Ectodermal cell (in vitro differentiated cells): ENCODE measurements around the gene ETV6.
A peak's percentile ranks its signal among the peaks of the same experiment; 100 is the strongest.

Experiments used
- H3K27ac ChIP-seq: 2 replicates; pipeline ENCODE4 v1.7.0; 2013; ENCODE audit warnings: mild to moderate bottlenecking, low read depth, low read length; ENCODE audit not compliant: insufficient read depth, poor library complexity, severe bottlenecking
- H3K27me3 ChIP-seq: 2 replicates; pipeline ENCODE4 v1.7.0; 2013; ENCODE audit warnings: mild to moderate bottlenecking, low read length; ENCODE audit not compliant: insufficient read depth, control insufficient read depth, poor library complexity, severe bottlenecking
- H3K36me3 ChIP-seq: one replicate; pipeline ENCODE4 v1.7.0; 2013; ENCODE audit warnings: low read length; ENCODE audit not compliant: control insufficient read depth, insufficient read depth
- H3K4me1 ChIP-seq: one replicate; pipeline ENCODE4 v1.7.0; 2013; ENCODE audit warnings: low read length; ENCODE audit not compliant: control insufficient read depth, insufficient read depth
- H3K4me3 ChIP-seq: 2 replicates; pipeline ENCODE4 v1.7.0; 2013; ENCODE audit warnings: low read depth, low read length, control low read depth; ENCODE audit not compliant: insufficient read depth
- H3K9me3 ChIP-seq: 2 replicates; pipeline ENCODE4 v1.7.0; 2013; ENCODE audit warnings: mild to moderate bottlenecking, low read length, moderate library complexity; ENCODE audit not compliant: control insufficient read depth
- WGBS, 2 experiments: methylation state at CpG; one replicate each; pipeline ENCODE4 v1.1.7; 2013; ENCODE audit warnings: missing lambda C conversion rate in 2 of 2; 5-methylcytosine and 5-hydroxymethylcytosine counted together

ETV6 gene

GRCh38 chr12:11805680-11806079 is 156.2 kb downstream of the ETV6 start:
- Histone ChIP-seq H3K4me3 (no peak overlapping the region), H3K4me1 (no peaks in the 10 kb centered on the region), H3K9me3 (no peaks in the 10 kb centered on the region), H3K27me3 (no peaks in the 10 kb centered on the region), H3K36me3 (no peaks in the 10 kb centered on the region), H3K27ac (no peak overlapping the region)
- WGBS, 2 experiments = 93 to 98% methylated on average over 3 of the region's 3 CpGs

- H3K4me1 ChIP-seq = peaks cover 15% of the 10 kb centered on the region
- no peak overlapping the region for H3K4me3 ChIP-seq
These were observed 158.0 kb downstream of the ETV6 start for GRCh38 chr12:11807458-11807857.

GRCh38 chr12:11808931-11809330 is 159.5 kb downstream of the ETV6 start:
- WGBS, 2 experiments = 96 to 97% methylated on average over 8 of the region's 8 CpGs
- Histone ChIP-seq H3K4me1 (peaks cover 19% of the 10 kb centered on the region), H3K9me3 (no peaks in the 10 kb centered on the region), H3K27me3 (no peaks in the 10 kb centered on the region), H3K27ac (no peak overlapping the region), H3K4me3 (no peak overlapping the region), H3K36me3 (no peaks in the 10 kb centered on the region)

More at GRCh38 chr12:11807458-11807857, 158.0 kb downstream of the ETV6 start:
- H3K27ac ChIP-seq = no peak overlapping the region
- no peaks in the 10 kb centered on the region for H3K27me3 ChIP-seq
- H3K36me3 ChIP-seq = no peaks in the 10 kb centered on the region
- no peaks in the 10 kb centered on the region for H3K9me3 ChIP-seq

- H3K27me3 ChIP-seq = no peaks in the 10 kb centered on the region
- H3K4me1 ChIP-seq = peaks cover 31% of the 10 kb centered on the region
- H3K9me3 ChIP-seq = no peaks in the 10 kb centered on the region
- H3K4me3 ChIP-seq = no peak overlapping the region
- H3K27ac ChIP-seq = no peak overlapping the region
- 88 to 97% methylated on average over 3 of the region's 3 CpGs for WGBS, 2 experiments
- H3K36me3 ChIP-seq = no peaks in the 10 kb centered on the region
These were observed 160.7 kb downstream of the ETV6 start for GRCh38 chr12:11810206-11810545.

GRCh38 chr12:11811008-11811407 is 161.5 kb downstream of the ETV6 start:
- WGBS, 2 experiments = 91 to 98% methylated on average over 3 of the region's 3 CpGs
- Histone ChIP-seq H3K4me1 (peaks cover 31% of the 10 kb centered on the region), H3K27me3 (no peaks in the 10 kb centered on the region), H3K9me3 (no peaks in the 10 kb centered on the region), H3K27ac (no peak overlapping the region), H3K4me3 (no peak overlapping the region), H3K36me3 (no peaks in the 10 kb centered on the region)

- H3K27ac ChIP-seq = peak overlapping the region; percentile 97
- H3K4me3 ChIP-seq = no peak overlapping the region
- H3K27me3 ChIP-seq = no peaks in the 10 kb centered on the region
- H3K36me3 ChIP-seq = no peaks in the 10 kb centered on the region
- H3K9me3 ChIP-seq = no peaks in the 10 kb centered on the region
- H3K4me1 ChIP-seq = peaks cover 31% of the 10 kb centered on the region
- WGBS, 2 experiments = 47 to 59% methylated on average over 2 of the region's 2 CpGs
These were observed 162.7 kb downstream of the ETV6 start for GRCh38 chr12:11812241-11812585.

- H3K27ac ChIP-seq = peak overlapping the region; percentile 97
- no peaks in the 10 kb centered on the region for H3K9me3 ChIP-seq
- H3K4me1 ChIP-seq = peaks cover 31% of the 10 kb centered on the region
- H3K36me3 ChIP-seq = no peaks in the 10 kb centered on the region
- peak overlapping the region; percentile 20 for H3K4me3 ChIP-seq
- no peaks in the 10 kb centered on the region for H3K27me3 ChIP-seq
- 4 to 5% methylated on average over 16 to 18 of the region's 18 CpGs for WGBS, 2 experiments
These were observed 163.3 kb downstream of the ETV6 start for GRCh38 chr12:11812586-11813437.

GRCh38 chr12:11813438-11813813 is 164.0 kb downstream of the ETV6 start:
- H3K36me3 ChIP-seq = no peaks in the 10 kb centered on the region
- H3K4me3 ChIP-seq = peak overlapping the region; percentile 20
- H3K4me1 ChIP-seq = peaks cover 31% of the 10 kb centered on the region
- WGBS, 2 experiments = 12 to 16% methylated on average over 3 of the region's 3 CpGs
- H3K27me3 ChIP-seq = no peaks in the 10 kb centered on the region
- H3K27ac ChIP-seq = peak overlapping the region; percentile 97
- H3K9me3 ChIP-seq = no peaks in the 10 kb centered on the region

- no peaks in the 10 kb centered on the region for H3K36me3 ChIP-seq
- no peaks in the 10 kb centered on the region for H3K9me3 ChIP-seq
- WGBS, 2 experiments = 61 to 75% methylated on average over 3 of the region's 3 CpGs
- H3K4me1 ChIP-seq = peaks cover 39% of the 10 kb centered on the region
- H3K27me3 ChIP-seq = no peaks in the 10 kb centered on the region
- no peak overlapping the region for H3K27ac ChIP-seq
- H3K4me3 ChIP-seq = no peak overlapping the region
These were observed 164.9 kb downstream of the ETV6 start for GRCh38 chr12:11814374-11814773.

- Histone ChIP-seq H3K27ac (no peak overlapping the region), H3K36me3 (no peaks in the 10 kb centered on the region), H3K9me3 (no peaks in the 10 kb centered on the region), H3K4me3 (no peak overlapping the region), H3K4me1 (peaks cover 42% of the 10 kb centered on the region), H3K27me3 (no peaks in the 10 kb centered on the region)
- 89 to 92% methylated on average over 5 of the region's 5 CpGs for WGBS, 2 experiments
These were observed 165.9 kb downstream of the ETV6 start for GRCh38 chr12:11815397-11815796.
